Heart left ventricle (tissue), 13 donors: Measurements from ENCODE around the gene NAPEPLD.

Experiments used
- POLR2A ChIP-seq, 2 donors: fragments of 450-650 bp; IDR thresholded peaks; one replicate each; pipeline ENCODE4 v1.6.1; 2017; ENCODE audit warnings: antibody characterized with exemption in 2 of 2, mild to moderate bottlenecking in 2 of 2, moderate library complexity in 2 of 2
- TF ChIP-seq, protein P1 (sequence below), 12 donors: fragments of 200-600 bp; sonication (generic) in 4 of 12; IDR thresholded peaks; one replicate each; pipeline versions ENCODE4 v1.5.0 to v1.8.0; 2018 to 2022; ENCODE audit warnings: antibody characterized with exemption in 12 of 12, mild to moderate bottlenecking in 5 of 12
- donor health status: ischemic (EF 13 %, LVEDD 7.1; RV severe dilation, severe dysfunction).
- donor health status: DM: no; HTN: yes; CAD: no.
- donor health status: DM: no; HTN: no; CAD: no.
- donor health status: ischemic (EF 25% LVEDD 6.9; RV normal size, moderate dysfunction).
- donor health status: ischemic (EF 25% LVEDD 5.7; RV mildly dilated, moderate dysfunction).
- donor health status: ischemic (EF 35%, LVEDD 5.7; RV mildly dilated, moderate dysfunction).
- donor health status: nonischemic (EF 11% LVEDD 7.7; RV severe dilation, severe dysfunction).
- donor health status: DM: yes; HTN: yes; CAD: no.
- donor health status: PGD.
- donor health status: ischemic (EF 29% LVEDD 5.4; RV normal size, mild dysfunction).
- donor health status: nonischemic (EF 23%, LVEDD 6.1; RV moderate dilation, normal function).

DNA sequence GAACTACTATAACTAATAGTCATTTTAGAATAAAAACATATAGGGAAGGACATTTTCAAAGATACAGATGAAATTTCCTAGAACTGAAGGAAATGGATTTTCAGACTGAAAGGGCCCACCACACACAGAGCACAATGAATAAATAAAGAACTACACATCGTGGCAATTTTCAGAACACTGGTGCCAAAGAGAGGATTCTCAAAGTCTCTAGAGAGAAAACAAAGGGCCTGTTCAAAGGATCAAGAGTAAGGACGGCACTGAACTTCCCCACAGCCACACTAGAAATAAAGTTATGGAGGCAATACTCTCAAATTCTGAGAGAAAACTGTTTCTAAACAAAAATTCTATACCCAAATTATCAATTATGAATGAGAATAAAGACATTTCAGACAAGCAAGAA lies 21.9 kb downstream of the NAPEPLD start:
- TF ChIP-seq, protein P1, sequence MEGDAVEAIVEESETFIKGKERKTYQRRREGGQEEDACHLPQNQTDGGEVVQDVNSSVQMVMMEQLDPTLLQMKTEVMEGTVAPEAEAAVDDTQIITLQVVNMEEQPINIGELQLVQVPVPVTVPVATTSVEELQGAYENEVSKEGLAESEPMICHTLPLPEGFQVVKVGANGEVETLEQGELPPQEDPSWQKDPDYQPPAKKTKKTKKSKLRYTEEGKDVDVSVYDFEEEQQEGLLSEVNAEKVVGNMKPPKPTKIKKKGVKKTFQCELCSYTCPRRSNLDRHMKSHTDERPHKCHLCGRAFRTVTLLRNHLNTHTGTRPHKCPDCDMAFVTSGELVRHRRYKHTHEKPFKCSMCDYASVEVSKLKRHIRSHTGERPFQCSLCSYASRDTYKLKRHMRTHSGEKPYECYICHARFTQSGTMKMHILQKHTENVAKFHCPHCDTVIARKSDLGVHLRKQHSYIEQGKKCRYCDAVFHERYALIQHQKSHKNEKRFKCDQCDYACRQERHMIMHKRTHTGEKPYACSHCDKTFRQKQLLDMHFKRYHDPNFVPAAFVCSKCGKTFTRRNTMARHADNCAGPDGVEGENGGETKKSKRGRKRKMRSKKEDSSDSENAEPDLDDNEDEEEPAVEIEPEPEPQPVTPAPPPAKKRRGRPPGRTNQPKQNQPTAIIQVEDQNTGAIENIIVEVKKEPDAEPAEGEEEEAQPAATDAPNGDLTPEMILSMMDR (IDR thresholded peaks at IDR 0.05): no peak
- TF ChIP-seq POLR2A (IDR thresholded peaks at IDR 0.05): no peak
